H54 (cell line): ENCODE measurements around the gene LIMS2.

ENCODE experiments used
- DNase-seq: peaks from one replicate; pipeline ENCODE4 v3.0.0; 2011; ENCODE audit warnings: low spot score, mixed read lengths; ENCODE audit not compliant: insufficient read length
- FAIRE-seq: peaks from 3 replicates; lab custom pipeline; 2011; peaks lifted over from hg19 to GRCh38; lab: Jason Lieb, UNC
- POLR2A ChIP-seq: IDR thresholded peaks from 2 replicates; pipeline ENCODE4 v1.6.1; 2011; ENCODE audit warnings: low read depth, mild to moderate bottlenecking, low read length

Gene LIMS2

DNA sequence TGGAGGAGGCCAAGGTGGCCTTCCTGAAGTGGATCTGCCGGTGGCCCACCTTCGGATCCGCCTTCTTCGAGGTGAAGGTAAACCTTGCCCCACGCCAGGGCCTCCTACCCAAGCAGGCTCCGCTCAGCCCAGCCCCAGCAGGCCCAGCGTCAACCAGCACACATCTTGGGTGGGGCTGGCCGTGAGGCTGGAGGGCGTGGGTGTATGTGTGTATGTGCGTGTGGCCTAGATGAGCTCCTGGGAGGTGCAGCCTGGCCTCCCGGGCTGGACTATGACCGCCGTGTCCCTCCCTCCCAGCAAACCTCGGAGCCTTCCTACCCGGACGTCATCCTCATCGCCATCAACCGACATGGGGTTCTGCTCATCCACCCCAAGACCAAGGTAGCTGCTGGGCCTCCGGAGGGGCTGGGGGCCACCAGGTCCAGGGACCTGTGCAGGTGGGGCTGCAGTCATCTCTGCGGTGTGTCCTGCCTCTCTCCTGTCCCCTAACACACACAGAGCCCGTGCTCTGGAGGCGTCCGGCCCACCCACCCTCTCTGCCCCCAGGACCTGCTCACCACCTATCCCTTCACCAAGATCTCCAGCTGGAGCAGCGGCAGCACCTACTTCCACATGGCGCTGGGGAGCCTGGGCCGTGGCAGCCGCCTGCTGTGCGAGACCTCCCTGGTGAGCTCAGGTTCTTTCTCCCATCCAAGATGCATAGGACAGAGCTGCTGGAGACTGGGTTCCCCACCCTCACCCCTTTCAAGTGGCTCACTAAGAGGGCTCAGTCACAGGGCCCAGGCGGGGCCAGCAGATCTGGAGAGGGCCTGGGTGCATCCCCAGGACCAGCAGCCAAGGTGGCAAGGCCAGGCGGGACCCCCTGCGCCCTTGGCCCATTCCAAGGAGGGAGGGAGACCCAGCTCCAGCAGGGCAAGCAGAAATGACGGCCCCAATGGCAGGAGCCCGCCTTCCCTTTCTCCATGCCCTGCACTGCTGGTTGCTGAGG is 38.8 kb downstream of the LIMS2 start:
- FAIRE-seq (no peak), DNase-seq (no peak)
- TF ChIP-seq POLR2A, result no peak

DNA sequence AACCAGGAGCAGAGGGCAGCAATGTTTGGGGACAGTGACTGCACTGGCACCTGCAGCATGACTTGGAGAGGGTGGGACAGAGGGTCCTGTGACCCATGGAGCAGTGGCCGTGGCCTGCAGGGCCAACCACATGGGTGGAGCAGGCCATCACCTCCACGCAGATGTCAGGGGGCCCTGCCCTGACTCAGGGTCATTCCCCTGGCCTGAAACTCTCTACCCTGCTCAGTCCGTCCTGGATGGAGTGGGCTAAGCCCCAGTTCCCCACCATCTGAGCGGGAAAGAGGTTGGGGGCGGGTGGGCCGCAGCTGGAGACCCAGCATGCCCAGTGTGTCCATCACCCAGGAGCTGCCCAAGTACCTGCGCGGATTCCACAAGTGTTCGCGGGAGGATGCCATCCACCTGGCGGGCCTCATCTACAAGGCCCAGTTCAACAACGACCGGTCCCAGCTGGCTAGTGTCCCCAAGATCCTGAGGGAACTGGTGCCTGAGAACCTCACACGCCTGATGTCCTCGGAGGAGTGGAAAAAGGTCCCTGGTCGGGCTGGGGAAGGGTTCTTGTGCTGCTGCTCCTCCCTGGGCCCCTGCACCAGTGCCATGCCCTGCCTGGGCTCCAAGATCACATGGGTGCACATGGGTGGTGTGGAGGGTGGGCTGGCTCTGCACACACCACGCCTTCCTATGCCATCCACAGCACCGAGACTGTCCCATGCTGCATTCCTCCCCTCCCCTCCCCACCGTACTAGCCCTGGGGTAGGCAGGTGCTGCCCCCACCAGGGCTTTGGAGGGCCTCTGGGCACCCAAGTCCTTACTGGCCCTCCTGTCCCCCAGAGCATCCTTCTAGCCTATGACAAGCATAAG is 39.7 kb downstream of the LIMS2 start:
- no peak for TF ChIP-seq POLR2A
- no peak for DNase-seq

DNA sequence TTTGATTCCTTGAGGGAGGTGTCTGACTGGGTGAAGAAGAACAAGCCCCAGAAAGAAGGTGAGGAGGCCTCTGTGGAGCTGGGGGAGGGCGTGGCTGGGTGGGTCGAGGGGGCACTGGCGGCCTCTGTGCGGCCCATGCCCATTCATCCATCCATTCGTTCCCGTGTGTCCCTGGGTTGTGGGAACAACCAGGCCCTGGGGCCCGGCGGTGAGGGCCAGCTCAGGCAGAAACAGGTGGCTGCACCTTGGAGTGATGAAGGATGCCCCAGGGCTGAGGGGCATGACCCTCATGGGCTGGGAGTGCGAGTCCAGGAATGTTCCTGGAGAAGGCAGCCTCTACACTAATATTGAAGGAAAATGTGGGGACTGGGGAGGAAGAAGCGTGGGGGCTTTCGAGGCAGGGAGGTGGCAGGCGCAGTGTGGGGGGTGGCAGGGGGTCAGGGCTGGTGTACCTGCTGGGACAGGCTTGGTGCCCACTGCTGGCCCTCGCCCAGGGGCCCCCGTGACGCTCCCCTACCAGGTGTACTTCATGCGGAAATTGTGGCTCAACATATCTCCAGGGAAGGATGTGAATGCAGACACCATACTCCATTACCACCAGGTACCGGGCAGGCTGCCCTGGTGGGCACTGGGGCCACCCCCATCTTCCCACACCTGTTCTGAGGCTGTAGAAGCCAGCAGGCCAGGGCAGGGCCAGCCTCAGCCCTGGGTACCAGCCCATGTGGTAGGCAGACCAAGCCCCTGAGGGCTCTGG is 40.5 kb downstream of the LIMS2 start:
- DNase-seq (no peak), FAIRE-seq (no peak)
- no peak for TF ChIP-seq POLR2A

More for the DNA sequence above, 39.7 kb downstream of the LIMS2 start:
- FAIRE-seq, result no peak

DNA sequence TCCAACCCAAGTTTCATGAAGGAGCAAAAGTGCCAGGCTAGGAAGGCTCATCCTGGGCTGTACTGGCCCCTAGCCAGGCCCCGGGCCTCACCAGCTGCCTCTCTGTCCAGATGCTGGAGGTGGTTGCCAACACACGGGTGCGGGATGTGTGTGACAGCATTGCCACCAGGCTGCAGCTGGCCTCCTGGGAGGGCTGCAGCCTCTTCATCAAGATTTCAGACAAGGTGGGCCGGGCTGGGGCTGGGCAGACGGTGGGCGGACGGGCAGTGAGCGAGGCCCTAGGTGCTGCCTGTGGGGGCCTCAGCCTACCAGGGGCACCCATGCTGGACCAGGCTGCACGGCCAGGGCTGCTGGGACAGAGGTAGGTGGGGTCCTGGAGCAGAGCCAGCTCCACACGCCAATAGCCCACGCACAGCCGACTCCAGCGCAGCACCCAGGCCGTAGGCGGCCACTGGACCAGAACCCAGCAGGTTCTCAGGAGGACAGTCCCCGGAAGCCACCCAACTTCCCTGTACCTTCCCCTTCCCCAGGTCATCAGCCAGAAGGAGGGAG is 41.2 kb downstream of the LIMS2 start:
- DNase-seq (no peak), FAIRE-seq (no peak)
- no peak for TF ChIP-seq POLR2A

DNA sequence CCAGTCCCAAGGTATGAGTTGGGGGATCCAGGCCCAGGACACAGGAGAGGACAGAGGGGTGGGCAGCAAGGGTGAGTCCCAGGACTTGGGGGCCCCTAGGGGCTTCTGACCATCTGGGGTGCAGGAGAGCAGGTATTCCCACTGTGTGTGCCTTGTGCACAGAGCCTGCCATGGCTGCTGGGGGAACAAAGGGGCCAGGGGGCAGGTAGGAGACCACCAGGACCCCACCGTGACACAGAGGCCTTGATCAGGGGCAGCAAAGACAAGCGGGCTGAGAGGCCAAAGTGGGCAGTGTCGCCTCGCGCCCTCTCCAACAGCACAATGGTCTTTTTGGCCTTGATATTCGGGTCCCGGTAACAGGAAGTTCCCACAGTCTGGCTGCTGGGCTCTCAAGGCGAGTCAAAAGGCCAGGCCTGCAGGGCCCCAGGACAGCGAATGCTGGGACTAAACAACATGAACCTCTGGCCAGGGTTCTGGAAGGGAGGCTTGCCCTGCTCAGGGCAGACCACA is 41.7 kb downstream of the LIMS2 start:
- FAIRE-seq, result no peak

DNA sequence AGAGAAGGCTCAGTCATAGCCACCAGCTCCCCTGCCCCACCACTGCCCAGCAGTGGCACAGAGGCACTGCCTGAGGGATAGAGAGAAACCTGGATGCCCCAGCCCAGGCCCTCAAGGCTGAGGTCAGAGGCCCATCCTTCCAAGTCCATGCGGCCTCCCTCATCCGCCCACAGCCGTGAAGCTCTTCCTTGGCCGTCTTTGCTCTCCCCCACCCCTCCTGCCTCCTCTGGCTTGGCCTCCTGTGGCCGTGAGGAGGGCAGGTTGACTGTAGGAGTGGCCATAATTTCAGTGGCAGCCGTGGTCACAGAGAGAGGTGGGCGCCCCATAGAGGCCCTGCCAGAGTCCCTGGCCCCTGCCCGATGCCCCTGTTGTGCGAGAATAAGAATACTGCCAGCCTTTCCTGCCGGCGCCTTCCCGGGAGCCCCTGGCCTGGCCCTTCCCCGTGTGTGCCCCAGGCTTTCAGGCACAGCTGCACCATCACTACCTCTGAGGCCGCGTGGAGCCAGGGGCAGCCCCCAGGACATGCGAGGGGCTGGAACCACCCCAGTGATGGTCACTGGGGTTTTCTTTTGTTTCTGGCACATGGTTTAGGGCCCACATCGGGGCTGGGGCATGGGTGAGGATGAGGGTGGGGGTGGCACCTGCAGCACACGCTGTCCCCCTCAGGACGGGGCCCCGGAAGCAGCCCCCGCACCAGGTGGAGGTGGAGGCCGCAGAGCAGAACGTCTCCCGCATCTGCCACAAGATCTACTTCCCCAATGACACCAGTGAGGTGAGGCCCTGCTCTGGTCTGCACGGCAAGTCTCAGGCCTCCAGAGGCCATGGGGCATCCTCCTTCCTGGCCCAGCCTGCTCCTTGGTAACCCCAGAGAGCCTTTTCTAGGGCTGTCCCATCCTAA is 42.5 kb downstream of the LIMS2 start:
- TF ChIP-seq POLR2A, result no peak
- DNase-seq (no peak), FAIRE-seq (no peak)

More for the DNA sequence above, 41.7 kb downstream of the LIMS2 start:
- no peak for TF ChIP-seq POLR2A
- no peak for DNase-seq

DNA sequence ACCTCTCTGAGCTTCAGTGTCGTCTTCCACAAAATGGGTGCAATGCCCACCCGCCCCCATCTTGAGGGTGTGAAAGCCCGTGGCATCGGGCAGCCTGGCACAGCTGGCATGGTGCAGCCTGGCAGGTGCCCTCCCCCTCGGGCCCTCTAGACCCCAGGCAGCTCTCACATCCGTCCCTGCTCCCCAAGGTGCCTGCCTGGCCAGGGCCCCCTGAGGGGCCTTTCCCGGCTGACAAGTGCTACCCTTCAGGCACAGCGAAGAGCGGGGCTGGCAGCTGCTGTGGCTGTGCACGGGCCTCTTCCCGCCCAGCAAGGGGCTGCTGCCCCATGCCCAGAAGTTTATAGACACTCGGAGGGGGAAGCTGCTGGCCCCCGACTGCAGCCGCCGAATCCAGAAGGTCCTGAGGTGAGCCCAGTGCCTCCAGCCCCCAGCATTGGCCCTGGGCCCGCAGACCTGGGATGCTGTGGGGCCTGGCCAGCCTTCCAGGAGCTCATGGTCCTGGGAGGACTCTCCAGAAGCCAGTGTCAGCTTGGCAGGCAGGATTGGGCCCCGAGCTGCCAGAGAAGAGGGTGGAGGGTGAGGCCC is 43.2 kb downstream of the LIMS2 start:
- DNase-seq, result no peak
- FAIRE-seq, result no peak
- no peak for TF ChIP-seq POLR2A

DNA sequence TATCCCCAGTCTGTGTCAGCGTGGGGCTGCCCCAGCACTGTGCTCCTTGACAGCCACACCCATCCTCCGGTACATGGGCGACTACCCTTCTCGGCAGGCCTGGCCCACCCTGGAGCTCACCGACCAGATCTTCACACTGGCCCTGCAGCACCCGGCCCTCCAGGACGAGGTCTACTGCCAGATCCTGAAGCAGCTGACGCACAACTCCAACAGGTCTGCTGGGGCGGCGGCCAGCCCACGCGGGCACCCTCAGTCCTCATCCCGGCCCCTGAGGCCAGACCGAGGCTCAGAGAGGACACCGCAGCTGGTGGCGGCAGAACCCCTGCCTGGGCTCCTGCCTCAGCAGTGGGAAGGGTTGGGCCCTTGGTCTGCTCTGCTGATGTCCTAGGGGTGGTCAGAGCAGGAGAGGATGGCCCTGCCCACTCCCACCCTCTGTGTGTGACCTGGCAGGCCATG is 43.8 kb downstream of the LIMS2 start:
- no peak for TF ChIP-seq POLR2A
- no peak for DNase-seq
- no peak for FAIRE-seq

DNA sequence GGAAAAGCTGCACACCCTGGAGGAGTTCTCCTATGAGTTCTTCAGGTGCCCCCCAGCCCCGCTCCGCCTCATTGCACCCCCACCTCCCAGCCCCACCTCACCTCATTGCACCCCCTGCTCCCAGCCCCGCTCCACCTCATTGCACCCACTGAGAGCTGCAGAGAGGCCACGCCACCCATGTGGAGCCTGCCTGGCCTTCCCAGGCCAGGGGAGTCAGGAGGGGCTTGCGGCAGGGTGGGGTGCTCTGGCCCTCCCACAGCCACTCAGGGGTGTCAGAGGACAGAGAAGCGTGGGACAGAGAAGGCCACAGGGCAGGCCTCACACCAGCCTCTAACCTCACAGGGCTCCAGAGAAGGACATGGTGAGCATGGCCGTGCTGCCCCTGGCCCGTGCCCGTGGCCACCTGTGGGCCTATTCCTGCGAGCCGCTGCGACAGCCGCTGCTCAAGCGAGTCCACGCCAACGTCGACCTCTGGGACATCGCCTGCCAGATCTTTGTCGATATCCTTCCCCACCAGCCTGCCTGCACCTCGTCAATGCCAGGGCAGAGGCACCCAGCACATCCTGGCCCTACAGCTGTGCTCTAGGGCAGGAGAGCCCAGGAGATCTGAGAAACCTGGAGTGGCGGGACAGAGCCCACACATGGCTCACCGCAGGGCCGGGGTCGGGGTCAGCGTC is 44.3 kb downstream of the LIMS2 start:
- no peak for FAIRE-seq
- no peak for TF ChIP-seq POLR2A

DNA sequence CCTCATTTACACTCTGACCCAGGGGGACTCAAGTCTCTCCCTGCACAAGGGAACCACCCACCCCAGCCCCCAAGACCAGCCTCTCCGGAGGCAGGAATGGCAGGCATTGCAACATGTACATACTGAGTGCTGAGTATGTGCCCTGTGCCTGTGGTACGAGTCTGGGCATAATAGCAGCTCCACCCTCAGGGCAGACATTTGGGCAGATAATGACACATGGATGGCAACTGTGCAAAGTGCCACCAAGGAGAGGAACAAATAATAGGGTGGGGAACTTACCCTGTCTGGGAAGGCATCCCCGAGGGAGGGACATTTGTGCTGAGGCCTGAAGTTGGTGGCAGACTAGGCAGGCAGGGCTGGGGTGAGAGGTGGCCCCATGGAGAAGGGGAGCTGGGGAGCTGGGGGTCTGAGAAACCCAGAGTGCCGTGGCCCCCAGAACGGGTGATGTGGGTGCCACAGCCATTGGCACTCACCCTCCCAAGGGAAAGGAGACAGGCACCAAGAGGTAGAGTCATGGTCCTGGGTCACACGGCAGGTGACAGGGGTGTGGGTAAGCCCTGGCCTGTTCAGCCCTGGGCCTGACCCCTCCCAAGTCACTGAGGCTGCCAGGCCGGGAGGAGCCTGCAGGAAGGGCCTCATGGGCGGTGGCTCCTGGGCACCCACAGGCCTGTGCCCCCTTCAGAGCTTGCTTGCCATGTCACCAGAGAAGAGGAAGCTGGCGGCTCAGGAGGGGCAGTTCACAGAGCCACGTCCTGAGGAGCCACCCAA is 45.0 kb downstream of the LIMS2 start:
- DNase-seq, result no peak
- no peak for FAIRE-seq
- no peak for TF ChIP-seq POLR2A

More for the DNA sequence above, 44.3 kb downstream of the LIMS2 start:
- no peak for DNase-seq

DNA sequence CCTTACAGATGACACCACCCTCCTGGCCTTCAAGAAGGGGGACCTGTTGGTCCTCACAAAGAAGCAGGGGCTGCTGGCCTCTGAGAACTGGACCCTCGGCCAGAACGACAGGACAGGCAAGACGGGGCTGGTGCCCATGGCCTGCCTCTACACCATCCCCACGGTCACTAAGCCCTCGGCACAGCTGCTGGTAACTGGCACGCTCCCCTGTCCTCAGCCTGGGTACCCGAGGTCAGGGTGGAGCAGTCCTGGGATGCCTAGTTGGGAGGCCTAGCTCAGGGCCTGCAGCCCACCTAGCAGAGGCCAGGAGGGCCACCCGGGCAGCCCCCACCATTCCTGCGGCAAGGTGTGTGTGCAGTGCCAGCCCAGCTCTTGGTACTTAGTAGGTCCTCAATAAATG is 45.7 kb downstream of the LIMS2 start:
- no peak for FAIRE-seq
- no peak for TF ChIP-seq POLR2A
- no peak for DNase-seq
